Superior temporal gyrus (tissue), 1 donor: ENCODE data around the gene BTBD8.
A peak's percentile ranks its signal among the peaks of the same experiment; 100 is the strongest.
"Not testable (repeated sequence)": the region's sequence is repeated elsewhere in the genome, so short reads cannot be mapped to it uniquely, and the experiment has no call there.

Experiments
- DNase-seq: peaks from one replicate; pipeline ENCODE4 v3.0.0-alpha.2; 2016; ENCODE audit errors: extremely low spot score

BTBD8 gene

DNA sequence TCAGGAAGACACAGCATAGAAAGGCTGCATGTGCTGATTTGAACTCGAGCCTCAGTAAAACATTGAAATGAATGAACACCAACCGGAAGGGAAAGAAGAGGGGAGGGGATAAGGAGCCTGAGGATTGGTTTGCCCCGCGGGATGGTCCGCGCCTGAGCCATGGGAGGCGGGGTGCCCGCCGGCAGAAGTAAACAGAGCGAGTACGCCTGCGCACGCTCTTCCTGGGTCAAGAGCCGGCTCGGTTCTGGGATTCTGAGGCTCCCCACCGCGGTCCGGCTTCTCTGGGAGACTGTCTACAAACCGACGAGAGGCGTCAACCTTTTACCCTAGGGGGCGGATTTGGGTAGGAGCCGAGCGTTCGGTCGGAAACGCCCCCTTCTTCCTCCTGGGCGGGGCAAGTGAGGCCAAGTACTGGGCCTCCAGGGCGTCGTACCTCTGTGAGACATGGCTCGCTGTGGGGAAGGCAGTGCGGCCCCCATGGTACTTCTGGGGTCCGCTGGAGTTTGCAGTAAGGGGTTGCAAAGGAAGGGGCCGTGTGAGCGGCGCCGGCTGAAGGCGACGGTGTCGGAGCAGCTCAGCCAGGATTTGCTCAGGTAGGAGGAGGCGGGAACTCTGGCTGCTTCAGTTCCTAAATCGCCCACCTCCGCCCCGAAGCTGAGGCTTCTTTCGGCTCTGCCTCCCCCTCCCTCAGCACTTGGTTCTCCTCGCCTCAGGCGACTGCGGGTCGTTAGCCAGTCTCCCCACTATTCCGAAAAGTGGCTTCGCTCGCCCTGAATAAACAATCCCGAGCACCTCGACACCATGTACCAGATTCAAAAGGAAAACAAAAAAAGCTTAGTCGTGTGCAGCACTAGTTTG, at the start of gene BTBD8:
TSS of gene BTBD8 (plus strand) at position 218 of the 858 bp plus-strand sequence. CDS start at position 445, 227 bp downstream.
- DNase-seq, result peak; percentile 89

DNA sequence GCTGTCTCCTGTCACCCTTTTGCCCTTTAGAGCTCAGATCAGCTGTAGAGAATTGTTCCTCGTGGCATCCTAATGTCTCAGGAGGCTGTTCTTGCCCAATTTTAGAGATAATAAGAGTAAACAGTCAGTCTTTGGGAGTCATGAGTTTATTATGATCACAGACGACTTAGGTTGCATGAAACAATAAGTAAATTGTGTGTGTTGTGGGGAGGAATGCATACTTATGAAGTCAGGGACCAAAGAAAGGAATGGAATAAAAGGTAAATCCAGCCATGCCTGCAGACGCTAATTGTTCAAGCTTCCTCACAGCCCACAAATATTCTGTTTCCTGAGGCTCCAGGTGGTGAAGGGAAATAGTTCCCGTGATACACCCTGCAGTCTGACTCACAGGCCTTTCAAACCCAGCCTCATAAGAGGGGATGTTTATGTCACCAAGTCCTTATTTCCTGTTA, 49.5 kb upstream of the BTBD8 start:
- DNase-seq, result peak; percentile 53

DNA sequence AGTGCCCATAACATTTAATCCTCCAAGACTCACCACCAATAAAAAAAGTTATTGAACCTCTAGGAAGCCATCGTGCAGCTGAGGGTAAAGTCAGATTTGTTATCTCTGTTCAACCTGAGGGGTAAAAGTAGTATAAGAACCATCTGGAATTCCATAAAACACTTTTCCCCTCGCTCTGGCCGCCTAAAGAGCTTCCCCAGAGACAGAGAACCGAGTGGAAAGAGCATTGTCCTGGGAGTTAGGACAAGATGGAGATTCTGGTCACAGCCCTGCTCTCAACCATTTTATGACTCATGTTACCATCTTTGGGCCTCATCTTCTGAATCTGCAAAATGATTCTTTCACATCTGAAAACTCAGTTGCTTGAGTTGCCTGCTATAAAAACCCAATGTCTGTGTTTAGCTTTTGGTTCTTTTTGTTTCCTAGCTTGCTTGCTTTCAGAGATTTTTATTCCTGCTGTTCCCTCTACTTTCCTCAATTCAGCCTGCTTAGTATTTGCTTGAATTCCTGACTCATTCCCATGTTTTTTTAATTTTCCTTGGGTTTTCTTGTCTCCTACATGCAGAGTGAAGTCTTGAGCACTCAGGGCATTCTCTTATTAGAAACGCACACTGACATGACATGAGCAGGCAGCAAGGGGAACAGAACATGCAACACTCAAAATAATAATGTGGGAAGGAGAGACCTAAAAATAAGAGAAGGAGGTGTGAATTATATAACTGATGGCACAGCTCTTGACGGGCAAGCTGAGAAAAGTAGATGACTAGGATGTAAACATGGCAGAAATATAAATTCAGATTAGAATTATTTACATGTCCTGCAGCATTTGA, 48.6 kb upstream of the BTBD8 start:
- peak; percentile 69 for DNase-seq

DNA sequence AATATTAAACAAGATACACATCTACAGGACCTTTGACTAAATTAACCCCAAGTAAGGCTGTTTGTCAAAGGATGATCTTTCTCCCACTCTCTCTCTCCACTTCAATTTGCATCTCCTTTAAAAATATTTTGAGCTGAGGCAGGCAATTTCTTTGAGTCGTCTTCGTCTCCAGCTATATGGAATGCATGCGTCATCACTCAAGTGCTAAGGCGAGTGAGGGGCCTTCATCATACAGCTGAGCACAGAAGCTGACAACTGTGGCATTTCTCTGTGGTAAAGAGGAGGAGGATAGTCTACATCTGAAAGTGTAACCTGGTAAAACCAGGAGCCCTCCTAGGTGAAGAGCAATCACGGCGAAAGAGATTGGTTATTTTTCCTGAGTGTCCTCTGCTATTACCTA, 42.7 kb upstream of the BTBD8 start:
- DNase-seq, result peak; percentile 44

DNA sequence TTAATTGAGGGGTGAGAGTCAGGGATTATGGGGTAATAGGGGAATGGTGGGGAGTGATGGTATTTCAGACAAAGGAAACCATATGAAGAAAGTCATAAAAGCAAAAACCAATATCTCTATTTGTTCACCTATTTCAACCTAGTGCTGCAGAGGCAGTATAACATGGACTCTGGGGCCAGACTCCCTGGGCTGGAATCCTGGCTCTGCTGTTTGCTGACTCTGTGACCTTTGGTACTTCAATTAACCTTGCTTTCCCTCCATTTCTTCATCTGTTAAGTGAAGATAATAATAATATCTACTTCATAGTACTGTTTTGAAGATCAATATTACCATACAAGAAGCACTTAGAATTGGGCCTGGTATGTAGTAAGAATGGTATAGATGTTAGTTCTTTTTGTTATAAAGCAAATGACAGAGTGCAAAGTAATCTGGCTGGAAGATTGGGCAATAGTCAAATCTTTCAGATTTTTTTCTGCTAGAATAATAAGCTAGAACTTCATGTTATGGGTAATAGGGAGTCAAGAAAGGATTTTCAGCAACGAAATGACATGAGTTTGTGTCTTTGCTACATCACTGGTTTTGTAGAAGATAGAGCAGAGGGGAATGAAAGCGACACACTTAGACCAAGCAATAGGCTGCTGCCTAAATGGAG, 41.3 kb upstream of the BTBD8 start:
- DNase-seq, result no peak

DNA sequence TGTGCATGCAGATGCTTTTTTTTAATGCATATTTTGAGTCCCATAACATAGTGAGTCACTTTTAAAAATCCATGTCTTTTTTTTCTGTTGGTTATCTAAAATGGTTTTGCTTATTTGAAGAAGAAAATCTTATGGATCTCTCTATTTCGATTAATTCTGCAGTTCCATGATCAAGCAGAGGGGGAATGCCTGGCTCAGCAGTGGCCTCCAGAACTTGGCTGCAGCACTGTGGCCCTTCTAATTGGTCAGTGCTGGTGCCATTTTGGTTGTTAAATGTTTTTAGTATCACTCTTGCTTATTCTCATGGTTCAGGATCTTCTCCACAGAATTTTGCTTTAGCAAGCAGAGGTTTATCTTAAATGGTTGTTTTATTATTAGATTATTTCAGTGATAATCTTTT, 39.2 kb upstream of the BTBD8 start:
- DNase-seq, result no peak

DNA sequence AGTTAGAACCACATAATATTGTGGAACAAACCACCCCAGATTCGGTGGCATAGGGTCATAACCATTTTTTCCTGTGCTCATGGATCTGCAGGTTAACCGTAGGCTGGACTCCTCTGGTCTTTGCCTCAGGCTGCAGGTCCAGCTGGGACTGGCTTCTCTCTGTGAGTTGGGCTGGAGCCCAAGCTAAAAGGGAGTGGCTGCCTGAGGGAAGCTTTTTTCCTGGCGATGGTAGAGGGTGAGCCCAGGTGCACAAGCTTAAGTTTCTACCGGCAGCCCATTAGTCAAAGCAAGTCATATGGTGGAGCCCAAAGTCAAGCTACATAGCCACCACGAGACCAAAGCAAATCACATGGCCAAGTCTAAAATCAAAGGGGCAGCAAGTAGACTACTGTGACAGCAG, 36.5 kb upstream of the BTBD8 start:
- DNase-seq, result no peak

DNA sequence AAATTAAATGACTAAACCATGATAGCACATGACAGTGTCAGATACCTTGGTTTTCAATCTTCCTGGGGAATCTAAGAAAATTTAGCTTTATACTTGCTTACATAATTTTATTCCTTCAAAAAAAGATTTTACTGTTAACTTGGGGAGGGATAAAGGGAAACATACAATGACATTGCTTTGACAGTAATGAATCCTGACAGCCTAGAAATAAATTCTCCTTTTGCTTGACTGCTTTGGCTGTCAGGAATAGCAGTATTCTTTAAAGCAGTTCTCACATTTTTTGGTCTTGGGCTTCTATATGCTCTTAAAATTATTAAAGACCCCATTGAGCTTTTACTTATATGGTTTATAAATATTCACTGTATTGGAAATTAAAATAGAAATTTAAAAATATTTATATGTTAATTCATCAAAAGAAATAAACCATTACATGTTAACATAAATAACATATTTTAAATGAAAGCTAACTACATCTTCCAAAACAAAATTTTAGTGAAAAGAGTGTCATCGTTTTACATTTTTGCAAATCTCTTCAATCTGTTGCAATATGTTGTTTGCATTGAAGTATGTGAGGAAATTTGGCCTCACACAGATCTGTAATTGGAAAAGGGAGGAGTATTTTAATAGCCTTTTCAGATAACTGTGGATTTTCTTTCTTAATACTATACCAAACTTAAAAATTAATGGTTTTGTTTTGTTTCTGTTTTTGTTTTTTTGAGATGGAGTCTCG, 34.2 kb upstream of the BTBD8 start:
- DNase-seq, result no peak

DNA sequence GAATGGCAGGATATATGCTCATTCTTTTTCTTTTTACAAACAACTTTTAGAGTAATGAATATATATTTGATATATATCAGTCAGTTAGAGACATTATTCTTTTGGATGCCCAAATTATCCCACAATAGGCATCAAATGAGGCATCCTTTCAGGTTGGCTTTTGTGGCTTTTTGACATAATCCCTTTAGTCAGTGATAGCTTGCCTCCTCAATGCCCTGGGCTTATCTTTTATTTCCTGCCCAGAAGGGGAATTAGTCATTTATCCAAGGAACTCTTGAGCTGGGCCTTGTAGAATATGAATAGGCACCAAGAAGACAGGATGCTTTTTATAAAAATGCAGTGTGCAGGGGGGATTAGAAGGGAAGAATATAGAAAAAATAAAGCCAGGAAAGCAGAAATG, 28.2 kb upstream of the BTBD8 start:
- DNase-seq, result no peak

DNA sequence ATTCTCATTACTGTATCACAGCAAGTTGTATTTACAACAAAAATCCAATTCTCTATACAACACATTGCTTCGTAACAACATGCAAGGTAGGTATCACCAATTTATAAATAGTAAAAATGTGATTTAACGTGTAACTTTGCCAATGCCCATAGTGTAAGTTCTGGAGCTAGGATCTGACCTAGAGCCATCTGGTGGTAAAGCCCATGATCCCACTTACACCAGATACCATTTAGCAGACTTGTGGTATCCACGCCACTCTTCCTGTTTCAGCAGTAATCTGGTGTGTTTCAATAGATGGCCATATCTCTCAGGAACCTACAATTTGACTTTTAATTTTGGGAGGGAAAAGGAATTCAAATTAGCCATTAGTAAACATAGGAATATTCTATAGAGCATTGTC, 15.1 kb upstream of the BTBD8 start:
- DNase-seq, result no peak

DNA sequence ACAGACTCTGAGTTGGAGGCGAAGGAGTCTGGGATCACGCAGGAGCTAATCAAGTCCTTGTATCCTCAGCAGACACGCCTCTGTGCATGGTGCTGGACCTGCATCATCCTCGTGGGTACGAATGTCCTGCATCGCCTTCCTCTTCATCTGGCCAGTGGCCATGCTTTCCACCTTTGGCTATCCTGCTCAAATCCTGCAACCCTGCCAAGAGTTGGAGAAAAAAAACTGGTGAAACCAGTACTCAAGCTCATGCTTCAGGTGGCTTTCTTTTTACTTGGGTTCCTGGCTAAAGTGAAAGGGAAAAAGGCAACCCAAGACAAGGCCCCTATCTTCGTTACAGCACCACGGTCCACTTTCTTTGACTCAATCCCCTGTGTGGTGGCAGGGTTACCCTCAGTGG, 13.8 kb upstream of the BTBD8 start:
- DNase-seq, result no peak

DNA sequence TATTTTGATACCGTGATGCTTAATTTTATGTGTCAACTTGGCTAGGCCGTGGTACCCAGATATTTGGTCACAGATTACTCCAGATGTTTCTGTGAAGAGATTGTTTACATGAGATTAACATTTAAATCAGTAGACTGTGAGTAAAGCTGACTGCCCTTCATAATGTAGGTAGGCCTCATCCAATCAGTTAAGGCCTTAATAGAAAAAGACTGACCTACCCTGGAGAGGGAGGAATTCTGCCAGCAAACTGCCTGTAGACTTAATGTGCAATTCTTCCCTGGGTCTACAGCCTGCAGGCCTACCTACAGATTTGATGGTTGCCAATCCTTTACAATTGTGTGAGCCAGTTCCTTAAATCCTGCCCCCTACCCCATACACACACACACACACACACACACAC, 9.3 kb upstream of the BTBD8 start:
- DNase-seq, result no peak

DNA sequence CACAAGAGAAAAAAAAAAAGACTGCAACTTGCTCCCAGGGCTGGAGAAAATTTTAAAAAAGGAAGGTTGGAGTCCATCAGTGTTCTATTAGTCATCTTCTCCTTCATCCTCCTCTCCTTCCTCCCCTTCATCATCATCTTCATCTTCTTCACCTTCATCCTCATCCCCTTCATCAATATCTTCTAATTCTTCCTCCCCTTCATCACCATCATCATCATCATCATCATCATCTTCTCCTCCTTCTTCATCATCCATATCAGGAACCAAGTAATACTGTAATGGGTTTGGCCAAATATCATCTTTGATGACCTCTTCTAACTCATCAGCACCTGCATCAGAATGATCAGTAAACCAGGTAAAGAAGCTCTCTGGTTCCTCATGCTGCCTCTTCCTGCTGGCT, 5.7 kb upstream of the BTBD8 start:
- DNase-seq, result not testable (repeated sequence)

DNA sequence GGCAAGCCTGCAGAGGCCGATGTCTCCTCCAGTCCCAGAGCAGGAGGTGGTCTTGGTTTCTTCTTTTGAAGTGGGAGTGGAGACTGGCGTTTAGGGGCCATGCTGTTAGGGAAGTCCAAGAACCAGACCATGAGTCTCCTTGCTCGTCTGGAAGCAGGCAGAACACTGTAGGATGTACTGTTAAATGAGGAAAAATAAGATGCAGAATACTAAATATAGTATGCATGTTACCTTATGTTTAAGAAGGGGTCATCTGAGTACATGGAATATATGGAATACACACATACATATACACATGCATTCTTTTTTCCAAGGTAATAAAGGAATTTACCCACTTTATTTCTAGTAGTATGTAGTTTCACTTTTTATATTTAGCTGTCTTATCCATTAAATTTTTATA, 4.8 kb upstream of the BTBD8 start, which contains the start of gene SETSIP:
TSS of gene SETSIP (minus strand) at position 101 of the 400 bp plus-strand sequence. CDS start at position 101, 0 bp downstream.
- DNase-seq, result peak; percentile 9

DNA sequence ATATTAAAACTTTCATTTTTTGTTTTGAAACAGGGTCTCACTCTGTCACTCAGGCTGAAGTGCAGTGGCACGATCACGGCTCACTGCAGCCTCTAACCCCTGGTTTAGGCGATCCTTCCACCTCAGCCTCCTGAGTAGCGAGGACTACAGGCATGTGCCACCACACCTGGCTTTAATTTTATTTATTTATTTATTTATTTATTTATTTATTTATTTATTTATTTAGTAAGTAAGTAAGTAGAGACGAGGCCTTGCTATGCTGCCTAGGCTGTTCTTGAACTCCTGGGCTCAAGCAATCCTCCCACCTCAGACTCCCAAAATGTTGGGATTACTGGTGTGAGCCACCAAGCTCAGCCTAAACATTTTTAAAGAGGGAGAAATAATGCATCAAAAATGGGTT, 3.8 kb upstream of the BTBD8 start:
- DNase-seq, result no peak

DNA sequence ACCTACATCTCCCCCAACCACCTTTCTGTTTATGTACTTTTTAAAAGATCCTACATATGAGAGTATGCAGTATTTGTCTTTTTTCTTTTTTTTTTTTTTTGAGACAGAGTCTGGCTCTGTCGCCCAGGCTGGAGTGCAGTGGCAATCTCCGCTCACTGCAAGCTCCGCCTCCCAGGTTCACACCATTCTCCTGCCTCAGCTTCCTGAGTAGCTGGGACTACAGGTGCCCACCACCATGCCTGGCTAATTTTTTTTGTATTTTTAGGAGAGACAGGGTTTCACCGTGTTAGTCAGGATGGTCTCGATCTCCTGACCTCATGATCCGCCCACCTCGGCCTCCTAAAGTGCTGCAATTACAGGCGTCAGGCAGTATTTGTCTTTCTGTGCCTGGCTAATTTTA, 2.1 kb upstream of the BTBD8 start:
- DNase-seq, result not testable (repeated sequence)

DNA sequence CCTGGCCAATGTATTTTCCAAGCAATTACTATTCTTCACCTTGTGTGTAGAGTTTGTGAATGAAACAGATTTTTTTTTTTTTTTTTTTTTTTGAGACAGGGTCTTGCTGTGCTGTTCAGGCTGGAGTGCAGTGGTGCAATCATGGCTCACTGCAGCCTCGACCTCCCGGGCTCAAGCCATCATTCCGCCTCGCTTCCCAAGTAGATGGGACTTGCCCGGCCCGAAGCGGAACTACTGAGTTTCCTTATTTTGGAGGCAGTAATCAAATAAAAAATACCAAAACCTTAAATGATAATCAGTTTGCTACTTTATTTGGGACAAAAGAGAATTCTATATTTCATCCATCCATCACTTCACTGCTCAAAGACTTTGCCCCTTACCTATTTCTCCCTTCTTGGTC, 704 bp upstream of the BTBD8 start:
- no peak for DNase-seq

DNA sequence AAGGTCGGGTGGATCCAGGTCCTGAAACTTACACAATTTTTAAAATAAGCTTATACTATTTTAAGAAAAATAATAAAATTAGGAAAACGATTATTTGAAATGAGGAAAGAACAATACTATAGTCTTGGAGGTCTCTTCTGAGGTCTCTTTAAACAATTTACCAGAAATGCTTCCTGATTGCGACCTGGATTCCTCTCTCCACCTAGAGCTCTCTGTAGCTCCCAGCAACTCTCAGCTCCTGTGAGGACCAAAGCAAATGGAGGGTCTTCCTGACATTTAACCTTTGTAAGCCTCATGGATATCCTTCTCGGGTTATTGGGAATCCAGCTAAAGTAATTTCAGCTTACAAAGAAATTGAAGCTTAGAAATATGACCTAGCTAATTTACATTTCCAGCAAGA, 886 bp downstream of the BTBD8 start:
- DNase-seq, result no peak

DNA sequence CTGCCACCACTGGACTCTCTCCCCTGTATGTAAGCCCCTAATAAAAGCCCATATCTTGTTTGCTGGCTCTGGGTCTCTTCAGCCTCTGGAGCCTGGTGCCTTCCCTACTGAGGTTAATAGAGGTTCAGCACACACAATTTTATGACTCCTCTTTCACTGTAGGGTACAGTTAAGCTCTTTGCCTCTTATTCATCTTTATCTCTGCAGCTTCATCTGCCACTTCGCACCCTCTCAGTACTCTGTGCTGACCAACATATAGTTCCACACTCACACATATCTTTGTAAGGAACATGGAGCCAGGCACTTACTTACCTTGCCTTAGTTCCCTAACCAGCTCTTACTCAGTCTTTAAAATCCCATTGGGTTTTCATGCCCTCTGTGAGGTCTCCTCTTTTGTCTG, 4.5 kb downstream of the BTBD8 start:
- no peak for DNase-seq

DNA sequence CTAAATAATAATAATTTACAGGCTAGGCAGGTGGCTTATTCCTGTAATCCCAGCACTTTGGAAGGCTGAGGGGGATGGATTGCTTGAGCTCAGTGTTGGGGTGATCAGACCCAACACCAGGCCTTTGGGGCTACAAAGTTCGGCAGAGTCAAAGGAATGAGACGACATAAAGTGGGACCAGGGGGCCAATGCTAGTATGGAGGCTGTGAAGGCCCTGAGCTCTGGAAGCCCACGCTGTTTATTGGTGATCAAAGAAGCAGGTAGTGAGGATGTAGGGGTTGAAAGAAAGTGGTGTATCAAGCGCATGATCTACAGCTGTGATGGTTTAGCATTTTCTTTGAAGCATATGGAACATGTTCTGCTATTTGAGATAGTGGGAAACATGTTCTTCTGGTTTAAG, 5.6 kb downstream of the BTBD8 start:
- no peak for DNase-seq

DNA sequence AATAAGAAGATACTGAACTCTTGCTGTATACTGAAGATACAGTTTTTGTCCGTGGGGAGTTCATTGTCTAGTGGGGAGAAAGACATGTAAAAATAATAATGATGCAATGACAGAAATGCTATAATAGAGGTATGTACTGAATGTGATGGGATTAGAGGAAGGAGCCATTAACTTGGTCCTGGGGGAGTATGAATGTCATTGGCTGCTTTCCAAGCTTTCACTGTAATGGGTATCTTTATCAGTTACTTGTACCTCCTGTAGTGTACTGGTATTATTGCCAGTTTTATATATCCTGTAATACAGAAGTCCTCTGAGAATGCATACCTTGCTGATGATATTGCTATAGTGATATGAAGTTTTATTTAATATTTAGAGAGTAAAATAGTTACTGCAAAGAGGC, 7.4 kb downstream of the BTBD8 start:
- DNase-seq, result no peak

DNA sequence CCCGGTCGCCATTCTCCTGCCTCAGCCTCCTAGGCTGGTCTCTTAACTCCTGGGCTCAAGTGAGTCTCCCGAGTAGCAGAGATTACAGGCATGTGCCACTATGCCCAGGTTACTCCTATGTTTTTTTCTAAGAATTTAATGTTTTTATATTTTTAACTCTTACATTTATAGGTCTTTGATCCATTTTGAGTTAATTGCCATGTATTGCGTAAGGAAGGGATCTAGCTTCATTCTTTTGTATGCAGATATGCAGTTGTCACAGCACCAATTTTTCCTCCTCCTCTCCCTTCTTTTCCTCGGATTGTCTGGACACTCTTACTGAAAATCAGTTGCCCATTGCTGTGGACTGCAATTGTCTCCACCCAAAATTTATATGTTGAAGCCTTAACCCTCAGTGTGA, 11.5 kb downstream of the BTBD8 start:
- no peak for DNase-seq
